NB4 (cell line): Measurements from ENCODE around the gene FRK.

Experiments used
- DNase-seq: peaks from one replicate; pipeline ENCODE4 v3.0.0; 2010; ENCODE audit warnings: low read depth
- H3K4me3 ChIP-seq: one replicate; pipeline ENCODE4 v1.5.1; 2011; ENCODE audit warnings: mild to moderate bottlenecking, low read depth, low read length, moderate library complexity
- MAX ChIP-seq: IDR thresholded peaks from 2 replicates; pipeline ENCODE4 v1.6.1; 2011; ENCODE audit warnings: low read depth, low read length
- MYC ChIP-seq: IDR thresholded peaks from 2 replicates; pipeline ENCODE4 v1.6.1; 2011; ENCODE audit warnings: low read depth, low read length
- POLR2A ChIP-seq: IDR thresholded peaks from 2 replicates; pipeline ENCODE4 v1.6.1; 2011; ENCODE audit warnings: mild to moderate bottlenecking; ENCODE audit not compliant: insufficient read length; ENCODE audit errors: extremely low read depth
- TF ChIP-seq, protein P1 (sequence below): IDR thresholded peaks from one replicate; pipeline ENCODE4 v1.5.1; 2012; ENCODE audit warnings: low read depth, low read length

The FRK gene

GRCh38 chr6:116010790-116011401 is 49.8 kb downstream of the FRK start:
- TF ChIP-seq POLR2A = no peak
- TF ChIP-seq, protein P1, sequence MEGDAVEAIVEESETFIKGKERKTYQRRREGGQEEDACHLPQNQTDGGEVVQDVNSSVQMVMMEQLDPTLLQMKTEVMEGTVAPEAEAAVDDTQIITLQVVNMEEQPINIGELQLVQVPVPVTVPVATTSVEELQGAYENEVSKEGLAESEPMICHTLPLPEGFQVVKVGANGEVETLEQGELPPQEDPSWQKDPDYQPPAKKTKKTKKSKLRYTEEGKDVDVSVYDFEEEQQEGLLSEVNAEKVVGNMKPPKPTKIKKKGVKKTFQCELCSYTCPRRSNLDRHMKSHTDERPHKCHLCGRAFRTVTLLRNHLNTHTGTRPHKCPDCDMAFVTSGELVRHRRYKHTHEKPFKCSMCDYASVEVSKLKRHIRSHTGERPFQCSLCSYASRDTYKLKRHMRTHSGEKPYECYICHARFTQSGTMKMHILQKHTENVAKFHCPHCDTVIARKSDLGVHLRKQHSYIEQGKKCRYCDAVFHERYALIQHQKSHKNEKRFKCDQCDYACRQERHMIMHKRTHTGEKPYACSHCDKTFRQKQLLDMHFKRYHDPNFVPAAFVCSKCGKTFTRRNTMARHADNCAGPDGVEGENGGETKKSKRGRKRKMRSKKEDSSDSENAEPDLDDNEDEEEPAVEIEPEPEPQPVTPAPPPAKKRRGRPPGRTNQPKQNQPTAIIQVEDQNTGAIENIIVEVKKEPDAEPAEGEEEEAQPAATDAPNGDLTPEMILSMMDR = peak; percentile 93
- no peak overlapping the region for H3K4me3 ChIP-seq
- peak; percentile 58 for DNase-seq

DNA sequence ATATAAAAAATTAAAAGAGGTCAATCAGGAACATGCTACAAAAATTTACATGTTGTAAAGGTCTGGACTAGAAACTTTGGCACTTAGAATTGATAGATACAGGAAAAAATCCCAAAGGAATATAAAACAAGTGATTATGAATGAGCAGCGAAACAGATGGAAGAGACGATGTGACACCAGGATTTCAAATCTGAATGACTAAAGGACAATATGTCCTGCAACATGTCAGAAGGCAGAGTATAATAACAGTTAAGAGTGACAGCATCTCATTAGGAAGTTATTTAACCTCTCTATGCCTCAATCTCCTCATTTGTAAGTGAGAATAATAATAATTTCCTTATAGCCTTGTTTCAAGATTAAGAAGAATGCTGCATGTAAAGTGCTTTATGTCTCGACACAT is 50.3 kb downstream of the FRK start:
- H3K4me3 ChIP-seq = no peak overlapping the region
- DNase-seq = no peak
- TF ChIP-seq, protein P1 = no peak
- no peak for TF ChIP-seq MAX
- TF ChIP-seq POLR2A = no peak
- no peak for TF ChIP-seq MYC

GRCh38 chr6:116008470-116009243 is 52.0 kb downstream of the FRK start:
- DNase-seq = peak; percentile 7
- no peak for TF ChIP-seq MYC
- no peak for TF ChIP-seq MAX
- TF ChIP-seq POLR2A = no peak
- TF ChIP-seq, protein P1 = no peak
- H3K4me3 ChIP-seq = no peak overlapping the region

DNA sequence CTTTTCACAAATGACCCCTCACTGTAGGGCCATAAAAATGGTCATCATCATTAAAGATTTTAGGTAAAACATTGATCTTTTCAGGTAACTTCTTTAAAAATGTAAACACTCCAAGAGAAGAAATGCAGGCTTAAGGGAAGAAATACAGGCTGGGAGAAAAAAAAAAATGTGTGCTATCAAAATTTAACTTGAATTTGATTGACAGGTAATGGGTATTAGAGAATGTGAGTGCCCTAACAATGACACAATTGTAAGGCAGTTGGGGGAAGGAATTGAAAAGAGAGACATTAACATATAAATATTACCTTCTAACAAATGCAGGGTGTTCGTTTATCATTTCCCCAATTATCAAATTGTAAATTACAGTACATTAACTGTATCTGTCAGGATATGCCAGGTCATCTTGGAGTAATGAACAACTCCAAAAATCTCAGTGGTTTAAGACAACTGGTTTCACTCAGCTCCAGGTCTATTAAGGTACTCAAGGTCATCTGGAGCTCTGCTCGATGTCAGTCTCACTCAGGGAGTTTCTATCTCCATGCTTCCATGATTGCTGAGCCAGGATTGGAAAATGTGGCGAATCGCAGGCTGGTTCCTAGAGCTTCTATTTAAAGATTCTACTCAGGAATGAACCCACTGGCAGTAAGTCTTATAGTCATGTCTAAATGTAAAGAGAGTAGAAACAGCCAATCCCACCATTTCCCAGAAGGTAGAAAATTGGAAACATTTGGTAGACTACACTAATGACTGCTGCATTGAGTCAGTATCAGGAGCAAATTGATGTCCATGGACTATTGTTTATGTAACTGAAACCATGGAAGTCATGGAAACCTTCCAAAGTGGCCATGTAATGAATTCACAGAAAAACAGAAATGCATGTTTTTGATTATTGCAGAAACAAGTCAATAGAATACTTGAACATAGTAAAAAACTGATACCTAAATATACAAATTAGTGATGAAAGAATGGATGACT is 55.6 kb downstream of the FRK start:
- DNase-seq = no peak
- TF ChIP-seq POLR2A = no peak
- TF ChIP-seq, protein P1 = no peak
- H3K4me3 ChIP-seq = no peak overlapping the region

DNA sequence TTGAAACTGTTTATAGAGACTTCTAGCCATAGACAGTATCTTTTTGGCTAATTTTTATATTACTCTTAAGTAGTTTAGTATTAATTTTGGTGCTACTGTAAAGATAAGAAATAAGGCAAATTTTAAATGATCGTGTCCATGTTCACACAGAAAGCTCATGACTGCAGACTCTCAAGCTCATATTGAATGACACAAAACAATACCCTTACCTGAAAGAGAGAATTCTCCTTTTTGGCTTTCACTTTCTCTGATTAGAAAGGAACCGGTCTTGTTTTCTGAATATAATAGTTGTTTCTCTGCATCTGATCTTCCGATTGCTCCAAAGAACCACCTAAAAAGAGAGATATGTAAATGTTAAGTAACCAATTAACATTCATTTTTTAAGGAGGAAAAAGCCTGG is 57.0 kb downstream of the FRK start:
- DNase-seq = no peak
- TF ChIP-seq MYC (no peak), MAX (no peak), POLR2A (no peak)
- TF ChIP-seq, protein P1 = no peak
- H3K4me3 ChIP-seq = no peak overlapping the region
